ENCODE measurements around the gene PHB1.

The PHB1 gene

DNA sequence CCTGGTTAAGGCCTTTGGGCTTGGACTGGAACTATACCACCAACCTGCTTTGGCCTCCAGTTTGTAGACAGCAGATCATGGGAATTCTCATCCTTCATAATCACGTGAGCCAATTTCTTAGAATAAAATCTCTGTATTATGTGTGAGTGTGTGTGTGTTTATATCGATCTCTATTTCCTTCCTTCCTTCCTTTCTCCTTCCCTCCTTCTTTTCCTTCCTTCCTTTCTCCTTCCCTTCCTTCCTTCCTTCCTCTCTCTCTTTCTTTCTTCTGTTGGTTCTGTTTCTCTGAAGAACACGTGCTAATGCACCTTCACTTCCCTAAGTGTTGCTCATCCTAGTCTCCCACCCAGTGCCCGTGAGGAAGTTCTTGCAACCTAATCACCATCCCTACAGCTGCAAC lies 35.5 kb upstream of the PHB1 start:
- in situ Hi-C loops (cut with HindIII; ENCODE audit: low sequenced_read_pairs), result no loop called here
- no peak for DNase-seq (ENCODE audit: low read depth)
- TF ChIP-seq CTCF (IDR thresholded peaks at IDR 0.05; ENCODE audit: low read depth, low read length, missing control alignments), result no peak
- H3K4me3 ChIP-seq (ENCODE audit: low read depth, low read length), result no peak overlapping the region

GRCh38 chr17:49447628-49448302 lies 33.1 kb upstream of the PHB1 start:
- no peak for DNase-seq (ENCODE audit: low read depth)

GRCh38 chr17:49445591-49445990 lies 30.9 kb upstream of the PHB1 start:
- in situ Hi-C loops (cut with HindIII; ENCODE audit: low sequenced_read_pairs), result no loop called here
- H3K4me3 ChIP-seq (ENCODE audit: low read depth, low read length), result no peak overlapping the region
- no peak for DNase-seq (ENCODE audit: low read depth)
- TF ChIP-seq CTCF (IDR thresholded peaks at IDR 0.05; ENCODE audit: low read depth, low read length, missing control alignments), result no peak

More at GRCh38 chr17:49447628-49448302, 33.1 kb upstream of the PHB1 start:
- no peak for TF ChIP-seq CTCF (IDR thresholded peaks at IDR 0.05; ENCODE audit: low read depth, low read length, missing control alignments)
- in situ Hi-C loops (cut with HindIII; ENCODE audit: low sequenced_read_pairs), result no loop called here
- no peak overlapping the region for H3K4me3 ChIP-seq (ENCODE audit: low read depth, low read length)

- no peak overlapping the region for H3K4me3 ChIP-seq (ENCODE audit: low read depth, low read length)
- DNase-seq (ENCODE audit: low read depth), result no peak
- no peak for TF ChIP-seq CTCF (IDR thresholded peaks at IDR 0.05; ENCODE audit: low read depth, low read length, missing control alignments)
- in situ Hi-C loops (cut with HindIII; ENCODE audit: low sequenced_read_pairs), result no loop called here
These were observed 29.7 kb upstream of the PHB1 start for GRCh38 chr17:49444384-49444783.

- in situ Hi-C loops (cut with HindIII; ENCODE audit: low sequenced_read_pairs), result no loop called here
- no peak overlapping the region for H3K4me3 ChIP-seq (ENCODE audit: low read depth, low read length)
- peak; percentile 16 for DNase-seq (ENCODE audit: low read depth)
- TF ChIP-seq CTCF (IDR thresholded peaks at IDR 0.05; ENCODE audit: low read depth, low read length, missing control alignments), result no peak
These were observed 29.2 kb upstream of the PHB1 start for GRCh38 chr17:49443862-49444261.

DNA sequence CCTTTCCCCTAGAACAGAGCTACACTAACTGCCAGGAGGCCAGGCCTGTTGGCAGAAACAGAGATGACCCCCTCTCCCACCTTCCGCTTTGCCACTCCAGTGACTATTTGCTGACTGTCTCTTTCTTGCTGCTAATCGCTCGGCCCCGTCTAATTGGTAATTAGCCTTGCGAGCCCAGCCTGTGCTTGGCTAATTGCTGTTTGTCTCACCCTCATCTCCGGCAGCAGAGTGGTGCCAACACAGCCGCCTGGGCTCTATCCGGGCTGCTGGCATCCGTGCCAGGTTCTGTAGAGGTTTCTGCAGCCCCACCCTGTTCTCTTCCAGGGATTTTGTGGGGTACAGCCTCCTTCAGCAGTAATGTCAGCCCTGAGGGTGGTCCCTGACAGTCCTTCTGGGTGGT lies 27.4 kb upstream of the PHB1 start:
- in situ Hi-C loops (cut with HindIII; ENCODE audit: low sequenced_read_pairs), result no loop called here
- DNase-seq (ENCODE audit: low read depth), result no peak
- no peak for TF ChIP-seq CTCF (IDR thresholded peaks at IDR 0.05; ENCODE audit: low read depth, low read length, missing control alignments)
- H3K4me3 ChIP-seq (ENCODE audit: low read depth, low read length), result no peak overlapping the region

Data from astrocyte of the cerebellum (primary cell).